Suppressor macrophage treated with lipopolysaccharide for 1 hour (primary cell): ENCODE results near the gene PIGC.
"Not testable (repeated sequence)": the region's sequence is repeated elsewhere in the genome, so short reads cannot be mapped to it uniquely, and the experiment has no call there.

Experiments
- DNase-seq, 3 donors: peaks; one replicate each; pipeline ENCODE4 v3.0.0-alpha.2; 2020 to 2022

Gene PIGC

DNA sequence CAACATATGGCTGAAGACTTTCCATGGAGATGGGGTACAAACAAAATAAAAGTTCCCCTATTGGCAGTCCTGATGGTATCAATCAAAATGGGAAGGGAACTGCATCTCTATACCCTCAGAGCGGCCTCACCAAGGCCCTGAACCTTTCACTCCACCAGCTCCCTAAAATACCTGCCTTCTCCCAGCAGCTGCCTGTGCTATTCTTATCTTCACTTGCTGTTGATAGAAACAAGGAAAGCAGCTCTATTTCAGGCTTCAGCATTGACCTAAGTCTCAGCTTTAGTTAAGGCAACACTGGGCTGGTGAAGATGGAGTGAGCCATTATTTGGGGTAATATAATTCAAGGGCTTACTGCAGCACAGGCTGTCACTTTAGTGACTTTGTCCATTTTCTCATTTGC, 21.7 kb upstream of the PIGC start:
- no peak for DNase-seq

GRCh38 chr1:172460887-172461315, 17.0 kb upstream of the PIGC start:
- no peak for DNase-seq

- no peak for DNase-seq
Observed at GRCh38 chr1:172460177-172460576, 16.3 kb upstream of the PIGC start.

DNA sequence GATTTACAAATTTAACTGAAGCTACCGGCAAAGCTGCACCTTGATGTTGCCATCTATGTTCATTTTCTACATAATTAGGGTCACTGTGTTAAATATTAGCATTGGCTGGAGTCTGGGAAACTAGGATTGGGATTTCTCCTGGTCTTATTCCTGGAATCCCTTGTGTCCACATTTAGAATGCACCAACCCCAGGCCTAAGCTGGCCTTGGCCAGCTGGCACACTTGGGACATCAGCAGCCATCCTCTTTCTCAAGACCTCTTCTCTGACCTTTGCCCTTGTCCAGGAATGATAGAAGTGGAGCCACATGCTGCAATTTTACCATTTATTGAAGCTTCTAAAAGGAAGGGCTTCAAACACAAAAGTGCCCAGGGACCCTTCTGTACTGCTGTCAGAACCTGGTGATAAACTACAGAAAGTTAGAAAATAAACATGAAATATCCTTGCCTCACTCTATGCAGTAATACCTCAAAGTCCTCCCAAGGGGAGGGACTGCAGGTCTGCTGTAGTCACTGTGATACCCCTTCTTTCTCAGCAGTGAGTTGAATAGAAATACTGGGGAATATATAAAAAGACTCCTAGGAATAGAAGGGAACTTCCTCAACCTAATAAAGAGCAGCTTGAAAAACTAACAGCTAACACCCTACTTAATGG, 13.7 kb upstream of the PIGC start:
- DNase-seq, result no peak

GRCh38 chr1:172456344-172456769, 12.5 kb upstream of the PIGC start:
- no peak for DNase-seq

GRCh38 chr1:172455451-172455850, 11.6 kb upstream of the PIGC start:
- DNase-seq, result no peak

DNA sequence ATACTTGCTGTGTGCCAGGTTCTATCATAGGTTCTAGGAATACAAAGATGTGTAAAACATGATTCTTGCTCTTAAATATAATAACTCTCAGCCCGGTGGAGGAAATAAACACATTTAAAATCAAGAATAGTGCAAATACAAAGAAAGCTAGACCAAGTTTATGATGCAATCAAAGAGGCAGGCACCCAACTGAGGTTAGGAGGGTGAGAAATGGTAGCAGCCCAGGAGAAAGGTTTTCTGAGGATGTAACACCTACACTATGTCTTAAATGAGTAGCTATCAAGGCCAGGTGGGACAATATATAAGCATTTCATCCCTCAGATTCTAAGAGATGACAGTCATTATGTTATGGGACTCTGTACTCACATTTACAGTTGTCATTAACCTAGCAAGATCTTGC, 9.7 kb upstream of the PIGC start:
- DNase-seq, result no peak

- DNase-seq, result no peak
Observed at GRCh38 chr1:172453153-172453545, 9.3 kb upstream of the PIGC start.

GRCh38 chr1:172452536-172453152, 8.8 kb upstream of the PIGC start:
- DNase-seq, result no peak

DNA sequence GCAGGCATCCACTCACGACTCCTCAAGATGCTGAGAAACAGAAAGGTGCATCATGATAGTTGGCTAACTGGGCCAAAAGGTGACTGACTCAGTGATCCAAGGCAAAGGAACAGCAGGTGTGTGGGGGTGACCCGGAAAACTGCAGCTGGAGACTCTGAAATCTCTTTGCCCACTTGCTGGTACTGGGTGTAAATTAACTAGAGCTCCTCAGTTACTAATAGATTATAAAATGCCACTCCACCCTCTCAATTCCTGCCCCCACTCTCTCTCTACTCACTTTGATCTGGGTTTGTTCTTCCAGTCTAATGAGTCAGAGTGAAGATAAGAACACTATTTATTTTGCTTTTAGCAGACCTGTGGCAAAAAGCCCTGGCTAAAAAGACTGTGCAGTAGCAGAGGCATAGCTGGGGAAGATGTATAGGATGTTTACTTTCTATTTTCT, 7.2 kb upstream of the PIGC start:
- DNase-seq, result no peak

DNA sequence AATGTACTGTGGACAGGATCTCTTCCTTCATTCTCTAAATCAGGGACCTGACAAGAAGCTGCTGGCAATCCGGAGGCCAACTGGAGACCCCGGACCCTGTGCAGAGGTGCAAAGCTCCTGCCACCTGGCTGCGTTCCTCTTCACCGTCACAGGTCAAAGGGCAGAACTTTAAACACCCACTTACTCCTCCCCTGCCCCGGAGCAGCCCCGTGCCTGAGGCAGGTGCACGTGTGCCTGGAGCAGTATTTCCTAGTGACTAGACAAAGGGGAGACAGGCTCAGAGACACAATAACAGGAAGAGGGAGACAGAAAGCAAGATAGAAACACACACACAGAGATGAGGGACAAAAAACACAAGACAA, 6.6 kb upstream of the PIGC start:
- no peak for DNase-seq

DNA sequence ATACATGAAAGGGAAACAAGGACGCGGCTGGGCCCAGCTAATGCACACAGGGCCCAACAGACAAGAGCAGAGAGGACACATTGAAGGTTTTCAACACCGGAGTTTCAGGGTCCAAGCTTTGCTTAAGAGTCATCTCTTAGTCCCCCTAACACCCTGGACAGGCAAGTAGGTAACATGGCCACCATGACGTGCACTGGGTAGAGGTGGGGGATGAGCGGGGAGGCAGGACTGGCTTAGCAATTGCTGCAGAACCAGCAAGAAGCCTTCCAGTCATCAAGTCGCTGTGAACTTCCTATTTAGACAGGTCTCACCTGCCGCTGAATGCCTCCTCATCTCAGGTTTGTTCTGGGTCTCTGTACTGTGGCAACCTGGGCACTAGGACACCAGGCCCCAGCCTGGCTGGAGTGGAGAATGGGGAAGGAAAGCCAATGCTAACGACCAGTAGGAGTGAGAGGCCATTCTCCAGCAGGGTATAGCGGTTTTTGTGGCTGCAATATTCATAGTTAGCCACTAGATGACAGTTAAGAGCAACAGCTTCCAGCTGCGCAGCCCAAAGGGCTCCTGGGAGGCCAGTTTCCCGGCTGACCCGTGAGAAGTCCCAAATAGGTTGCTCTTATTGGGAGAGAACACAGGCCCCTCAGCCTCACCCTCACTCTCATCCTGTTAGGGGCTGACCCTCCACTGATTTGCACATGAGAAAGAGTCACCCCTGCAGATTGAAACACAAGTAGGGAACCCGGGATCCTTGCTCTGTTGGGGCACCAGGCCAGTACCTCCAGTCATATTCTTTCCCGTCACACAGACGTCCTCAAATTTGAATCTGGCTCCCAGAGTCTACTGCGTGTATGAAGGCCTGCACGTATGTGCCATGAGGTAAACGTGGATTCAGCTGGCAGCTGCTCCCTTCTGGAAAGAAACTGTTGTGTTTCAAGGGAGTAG, 6.0 kb upstream of the PIGC start:
- DNase-seq, result peak; percentile 79 to 85 (median 82)

- no peak for DNase-seq
Observed at GRCh38 chr1:172448995-172449584, 5.2 kb upstream of the PIGC start.

DNA sequence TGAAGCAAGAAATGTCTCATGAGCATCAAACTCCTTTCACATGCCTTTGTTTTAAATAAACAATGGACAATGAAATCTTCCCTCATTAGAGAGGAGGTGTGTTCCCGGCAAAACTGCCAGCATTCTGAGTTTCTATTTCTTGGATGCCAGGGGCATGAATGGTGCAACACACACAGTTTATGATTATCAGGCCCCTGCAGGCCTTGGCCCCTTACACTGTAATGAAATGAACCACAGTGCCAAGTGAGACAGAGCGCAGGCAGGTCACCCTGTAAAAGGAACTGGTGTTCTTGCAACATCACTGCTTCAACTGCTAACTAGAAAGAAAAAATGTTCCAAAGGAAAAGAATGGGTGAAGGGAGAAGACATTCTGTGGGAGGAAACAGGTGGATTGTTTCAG, 3.8 kb upstream of the PIGC start:
- peak in 1 of 3 donors; percentile 18 for DNase-seq

GRCh38 chr1:172446547-172446946, 2.7 kb upstream of the PIGC start:
- no peak for DNase-seq

- no peak for DNase-seq
Observed at GRCh38 chr1:172442843-172443565, 865 bp downstream of the PIGC start.

GRCh38 chr1:172442404-172442803, 1.5 kb downstream of the PIGC start:
- DNase-seq, result no peak

DNA sequence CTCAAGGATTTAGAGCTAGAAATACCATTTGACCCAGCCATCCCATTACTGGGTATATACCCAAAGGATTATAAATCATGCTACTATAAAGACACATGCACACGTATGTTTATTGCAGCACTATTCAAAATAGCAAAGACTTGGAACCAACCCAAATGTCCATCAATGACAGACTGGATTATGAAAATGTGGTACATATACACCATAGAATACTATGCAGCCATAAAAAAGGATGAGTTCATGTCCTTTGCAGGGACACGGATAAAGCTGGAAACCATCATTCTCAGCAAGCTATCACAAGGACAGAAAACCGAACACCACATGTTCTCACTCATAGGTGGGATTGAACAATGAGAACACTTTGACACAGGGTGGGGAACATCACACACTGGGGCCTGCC, 6.7 kb downstream of the PIGC start:
- DNase-seq, result not testable (repeated sequence)

- DNase-seq, result no peak
Observed at GRCh38 chr1:172431721-172432192, 12.1 kb downstream of the PIGC start.

- no peak for DNase-seq
Observed at GRCh38 chr1:172431204-172431603, 12.7 kb downstream of the PIGC start.

GRCh38 chr1:172430128-172430454, 13.8 kb downstream of the PIGC start:
- no peak for DNase-seq

DNA sequence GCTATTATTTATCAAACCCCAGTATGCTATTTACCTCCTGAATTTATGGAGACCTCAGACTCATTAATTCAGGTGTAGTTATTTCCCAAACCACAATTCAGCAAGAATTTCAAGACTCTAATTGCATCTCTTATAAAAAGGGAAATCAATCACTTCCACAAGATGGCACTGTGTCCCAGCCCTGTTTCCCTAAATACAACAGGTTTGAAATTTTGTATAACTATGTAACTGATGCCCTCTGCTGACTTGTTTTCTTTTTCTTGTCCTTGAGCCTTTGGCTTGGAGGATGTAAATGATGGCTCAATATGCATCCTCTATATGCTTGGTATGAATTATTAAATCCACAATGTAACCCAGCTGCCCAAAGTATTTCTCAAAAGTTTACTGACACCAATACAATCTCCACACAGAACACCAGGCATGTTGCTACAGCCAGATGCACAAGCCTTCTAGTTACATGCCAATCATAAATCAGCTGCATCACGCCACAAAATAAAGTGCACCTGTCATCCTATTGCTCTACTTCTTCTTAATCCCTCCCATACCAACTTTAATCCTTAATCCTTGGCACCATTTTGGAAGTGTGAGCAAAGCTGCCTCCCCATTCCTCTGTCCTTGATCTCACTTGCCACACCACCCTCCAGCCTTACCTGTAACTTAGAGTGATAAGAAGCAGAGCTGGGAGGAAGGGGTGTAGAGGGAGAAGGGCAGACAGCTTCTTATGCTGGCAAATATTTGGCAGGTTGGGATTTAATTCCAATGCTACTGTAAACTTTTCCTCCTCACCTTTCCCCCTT, 14.3 kb downstream of the PIGC start:
- peak; percentile 63 to 71 (median 68) for DNase-seq
